HG03064 (cell line): ENCODE data around the gene ZNF827.

ENCODE experiments used
- ATAC-seq: cut with Tn5 transposase; IDR thresholded peaks from one replicate; pipeline ENCODE4 v1.9.1; 2021; ENCODE audit warnings: low read depth; ENCODE audit not compliant: unreplicated experiment

The ZNF827 gene

DNA sequence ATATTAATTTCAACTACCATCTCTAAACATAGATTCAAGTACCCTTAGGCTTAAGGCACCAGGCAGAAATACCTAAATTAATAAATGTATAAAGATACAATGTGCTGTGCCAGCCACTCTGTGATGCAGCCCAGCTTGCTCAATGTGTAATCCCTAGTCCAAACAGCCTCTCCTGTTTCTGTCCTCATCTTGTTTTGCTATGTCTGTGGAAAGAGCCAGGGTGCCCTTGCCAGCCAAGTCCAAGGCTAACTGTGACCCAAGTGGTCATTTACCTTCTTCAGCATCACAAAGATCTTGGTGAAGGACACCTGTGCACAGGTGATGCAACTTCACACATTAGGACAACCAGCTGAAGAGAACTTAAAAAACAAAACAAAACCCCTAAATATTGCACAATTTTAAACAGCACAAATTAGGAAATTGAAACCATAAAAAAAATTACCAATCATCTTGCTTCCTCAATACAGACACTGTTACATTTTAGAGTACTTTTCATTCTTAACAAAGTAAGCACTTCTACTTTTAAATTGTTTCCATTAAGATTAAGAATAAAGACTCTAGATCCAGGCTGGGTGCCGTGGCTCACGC lies 169.1 kb downstream of the ZNF827 start:
- ATAC-seq: no peak

- ATAC-seq: no peak
These were observed 172.3 kb downstream of the ZNF827 start for GRCh38 chr4:145766273-145766672.

DNA sequence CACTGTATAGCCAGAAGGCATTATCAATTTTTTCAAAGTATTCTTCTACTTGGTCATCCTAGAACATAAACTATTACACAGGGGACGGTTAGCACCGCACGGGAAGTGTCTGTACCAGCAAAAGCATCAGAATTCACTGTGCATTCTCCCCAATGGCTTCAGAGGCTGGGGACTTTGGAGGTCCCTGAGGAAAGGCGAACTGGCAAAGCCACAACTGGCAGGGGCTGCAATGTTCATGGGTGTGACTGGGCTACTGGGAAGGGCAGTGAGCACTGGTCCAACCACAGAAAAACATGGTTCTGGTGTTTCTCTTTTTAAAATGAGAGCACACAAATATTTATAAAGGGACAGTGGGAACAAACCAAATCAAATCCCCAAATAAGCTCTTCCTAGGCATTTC lies 175.2 kb downstream of the ZNF827 start:
- no peak for ATAC-seq

DNA sequence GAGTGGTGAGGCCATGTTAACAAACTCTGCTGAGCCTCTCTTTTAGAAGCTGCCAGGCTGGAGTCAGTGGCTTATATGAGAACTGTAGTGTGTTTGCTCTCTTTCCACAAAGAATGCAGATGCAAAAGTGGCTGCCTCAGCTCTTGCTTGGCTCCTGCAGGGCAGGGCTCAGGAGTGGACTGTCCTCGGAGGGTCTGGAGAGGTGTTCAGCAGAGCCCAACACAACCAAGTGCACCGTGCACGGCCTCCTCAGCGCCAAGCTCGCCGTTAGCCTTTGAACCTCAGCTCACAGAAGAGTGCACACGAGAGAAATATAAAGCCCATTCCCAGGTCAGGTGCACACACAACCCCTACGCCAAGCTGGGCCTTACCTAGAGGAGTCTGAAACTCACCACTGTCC lies 175.9 kb downstream of the ZNF827 start:
- ATAC-seq: no peak

- no peak for ATAC-seq
These were observed 177.4 kb downstream of the ZNF827 start for GRCh38 chr4:145760961-145761929.

DNA sequence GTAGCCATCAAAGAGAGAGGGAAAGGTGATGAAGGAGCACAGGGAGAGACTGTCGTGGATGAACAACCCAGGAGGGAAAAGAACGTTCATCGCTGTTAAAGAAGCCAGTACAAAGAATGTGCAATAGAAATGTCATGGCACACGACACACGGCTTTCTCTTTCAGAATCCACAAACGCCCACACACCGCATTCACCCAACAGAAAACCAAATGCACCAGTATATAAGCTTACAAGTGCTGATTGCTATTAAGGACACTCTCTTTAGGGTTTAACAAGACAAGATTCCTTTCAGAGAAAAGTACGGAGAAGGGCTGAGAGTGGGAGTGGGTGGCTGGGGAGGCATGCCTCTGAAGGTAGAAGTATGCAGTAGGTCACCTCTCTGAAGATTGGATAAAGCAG lies 178.4 kb downstream of the ZNF827 start:
- ATAC-seq: no peak

DNA sequence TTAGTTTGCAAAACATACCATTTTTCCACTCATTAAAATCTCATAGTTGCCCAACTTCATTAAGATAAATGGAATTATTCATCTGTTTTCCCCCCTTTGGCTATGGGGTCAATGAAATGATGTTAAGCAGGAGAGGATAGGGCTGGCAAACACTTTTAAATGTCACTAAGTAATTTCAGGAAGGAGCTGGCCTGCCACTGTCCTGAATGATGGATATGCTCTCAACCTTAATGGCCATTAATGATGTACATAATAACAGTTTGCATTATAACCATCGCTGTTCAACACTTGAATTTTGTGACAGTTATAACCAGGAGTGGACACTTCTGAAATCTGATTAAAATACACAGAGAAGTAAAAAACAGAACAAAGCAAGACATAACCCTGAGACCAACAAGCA lies 181.4 kb downstream of the ZNF827 start:
- no peak for ATAC-seq

GRCh38 chr4:145756244-145756643 lies 182.4 kb downstream of the ZNF827 start:
- ATAC-seq: no peak

GRCh38 chr4:145755802-145756201 lies 182.8 kb downstream of the ZNF827 start:
- no peak for ATAC-seq

- ATAC-seq: no peak
These were observed 195.0 kb downstream of the ZNF827 start for GRCh38 chr4:145743641-145744040.

DNA sequence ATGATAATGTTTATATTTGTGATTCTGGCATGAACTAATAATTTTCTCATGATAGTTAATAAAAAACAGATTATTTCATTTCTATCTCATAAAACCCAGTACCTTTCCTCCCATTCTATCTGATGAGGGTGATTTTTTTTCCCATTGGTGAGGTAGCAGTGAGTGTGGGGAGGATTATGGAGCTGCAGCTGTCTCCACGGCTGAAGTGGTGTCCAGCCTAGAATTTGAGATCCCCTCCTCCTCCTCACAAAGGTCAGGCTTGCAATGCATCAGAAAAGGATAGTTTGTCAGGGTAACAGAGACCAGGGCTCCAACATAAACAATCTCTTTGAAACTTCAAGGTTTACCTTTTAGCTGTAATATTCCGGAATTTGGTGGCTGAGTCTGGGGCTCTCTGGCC lies 197.8 kb downstream of the ZNF827 start:
- no peak for ATAC-seq

DNA sequence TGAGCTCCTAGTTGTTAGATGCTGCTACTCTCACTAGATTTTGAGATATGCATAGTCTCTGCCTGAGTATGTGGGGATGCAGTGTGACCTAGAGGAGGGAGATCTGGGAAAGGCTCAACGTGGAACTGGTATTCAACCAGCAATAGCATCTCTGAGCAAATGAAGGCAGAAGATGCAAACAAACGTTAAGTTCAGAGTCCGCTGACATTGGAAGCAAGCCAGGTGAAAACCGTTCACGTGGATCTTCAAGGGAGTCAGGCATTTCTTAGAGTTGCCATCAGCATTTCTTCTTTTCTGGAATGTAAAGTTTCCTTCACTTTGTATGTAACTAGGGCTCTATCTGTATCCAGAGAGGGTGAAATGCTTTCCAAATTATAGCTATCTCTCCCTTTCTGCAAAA lies 198.8 kb downstream of the ZNF827 start:
- no peak for ATAC-seq

DNA sequence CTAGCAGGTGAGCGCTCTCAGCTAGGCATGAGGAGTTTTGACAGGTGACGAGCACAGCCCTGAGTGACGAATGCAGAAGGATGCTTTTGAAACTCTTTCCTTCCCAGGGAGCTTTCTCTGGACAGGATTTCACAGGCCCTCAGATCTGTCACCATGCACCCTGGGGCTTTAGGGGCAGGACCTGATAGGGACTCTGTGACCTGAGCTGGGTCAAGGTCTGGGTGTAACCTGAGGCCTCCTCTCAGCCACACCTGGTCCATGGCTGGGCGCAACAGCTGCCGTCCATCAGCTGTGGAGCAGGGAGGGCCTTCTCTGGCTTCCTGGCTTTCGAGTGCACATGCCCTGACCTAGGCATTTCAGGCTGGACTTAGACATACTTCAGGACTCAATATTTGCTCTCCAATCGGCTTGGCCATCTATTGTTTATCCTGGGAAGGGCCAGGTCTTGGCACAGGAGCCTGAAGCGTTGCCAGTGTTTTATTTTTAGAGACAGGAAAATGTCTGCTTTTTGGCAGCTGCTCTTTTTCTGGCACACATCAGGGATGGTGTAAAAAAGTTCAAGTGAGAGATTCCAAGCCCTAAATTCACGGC lies 202.3 kb downstream of the ZNF827 start:
- ATAC-seq: no peak

DNA sequence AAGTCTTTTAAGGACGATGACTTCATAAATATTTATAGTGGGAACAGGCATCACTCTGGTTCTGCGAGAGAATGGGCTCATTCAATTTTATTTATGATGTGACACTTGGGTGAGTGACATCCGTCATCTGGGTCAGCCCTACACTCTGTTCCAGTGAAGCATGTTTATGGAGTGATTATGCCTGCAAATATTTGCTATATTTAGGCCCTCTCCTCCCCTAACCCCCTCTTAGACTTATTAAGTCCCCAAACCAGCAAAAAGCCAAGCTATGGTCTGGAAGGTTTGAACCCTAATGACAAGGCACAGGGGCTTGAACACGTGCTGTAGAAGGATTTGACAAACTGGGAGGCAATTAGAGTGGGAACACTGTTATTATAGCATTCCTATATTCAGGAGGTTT lies 202.8 kb downstream of the ZNF827 start:
- ATAC-seq: no peak

DNA sequence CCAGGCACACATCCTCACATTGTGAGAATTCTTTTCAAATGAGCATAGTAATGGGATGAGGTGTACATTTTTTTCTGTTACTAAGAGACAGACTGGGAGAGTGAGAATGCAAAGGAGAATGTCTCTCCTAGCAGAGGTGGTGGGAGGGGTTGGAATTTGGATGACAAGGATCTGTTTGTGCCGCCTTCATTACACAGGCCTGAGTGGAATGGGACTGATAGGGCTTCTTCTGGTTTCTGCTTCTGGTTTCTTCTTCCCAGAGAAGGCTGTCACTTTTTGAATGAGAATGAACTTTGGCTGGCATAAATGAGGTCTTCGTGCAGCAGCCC lies 203.3 kb downstream of the ZNF827 start:
- no peak for ATAC-seq

GRCh38 chr4:145734576-145735346 lies 203.9 kb downstream of the ZNF827 start:
- ATAC-seq: no peak

- no peak for ATAC-seq
These were observed 204.6 kb downstream of the ZNF827 start for GRCh38 chr4:145734031-145734430.

DNA sequence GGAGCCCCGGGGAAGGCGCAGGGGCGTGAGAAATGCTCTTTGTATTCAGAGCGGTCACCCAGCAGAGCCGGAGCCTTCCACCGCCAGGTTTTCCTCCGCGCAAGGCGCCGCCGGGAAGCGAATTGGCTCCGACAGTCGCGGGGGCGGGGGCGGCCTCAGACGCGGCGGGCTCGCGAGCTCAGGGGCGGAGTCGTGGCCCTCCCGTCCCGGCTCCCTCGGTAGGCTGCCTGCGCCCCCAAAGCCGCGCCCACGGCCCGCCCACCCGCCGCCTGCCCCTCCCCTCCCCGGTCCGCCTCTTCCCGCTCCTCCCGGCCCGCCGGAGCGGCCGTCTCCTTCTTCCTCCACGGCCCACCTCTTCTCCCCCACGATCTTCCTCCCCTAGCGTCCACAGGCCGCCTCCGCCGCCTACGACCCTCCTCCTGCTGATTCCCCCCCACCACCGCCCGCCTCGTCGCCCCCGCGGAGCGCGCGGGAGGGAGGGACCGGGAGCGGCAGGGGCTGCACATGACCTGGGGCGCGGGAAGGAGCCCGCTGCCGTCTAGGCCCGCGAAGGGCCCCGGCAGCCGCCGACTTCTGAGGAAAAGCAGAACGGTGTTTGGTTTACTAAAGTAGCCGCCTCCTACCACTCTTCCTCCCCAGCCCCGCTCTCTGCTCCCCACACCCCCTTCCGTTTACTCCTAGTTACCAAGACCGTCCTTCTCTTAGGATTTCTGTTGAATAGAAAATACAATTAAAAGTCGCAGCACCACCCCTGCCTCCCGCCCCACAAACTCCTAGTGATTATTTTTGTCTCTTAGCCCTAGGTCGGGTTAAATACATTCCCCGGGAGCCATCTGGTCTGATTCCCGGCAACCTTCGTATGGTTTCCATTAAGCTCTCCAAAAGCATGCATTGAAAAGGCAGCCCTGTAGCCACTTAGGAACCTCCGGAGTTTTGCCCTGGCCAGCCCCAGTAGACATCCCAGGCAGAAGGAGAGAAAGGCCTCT lies 205.4 kb downstream of the ZNF827 start:
- peak; percentile 94 for ATAC-seq

- ATAC-seq: no peak
These were observed 206.4 kb downstream of the ZNF827 start for GRCh38 chr4:145732001-145732815.
